K562 (cell line): ENCODE results near the gene NCAM2. TPM values are rescaled to one million over a fixed set of nuclear protein-coding genes. Genes with fewer than 3 reads are reported as not detected.

ENCODE experiments used
- CC2D1A ChIP-seq: fragments of 450-650 bp; IDR thresholded peaks from 2 replicates; pipeline ENCODE4 v1.6.1; 2017; ENCODE audit warnings: mild to moderate bottlenecking
- FOXA1 ChIP-seq: fragments of 450-650 bp; IDR thresholded peaks from 2 replicates; pipeline ENCODE4 v1.6.1; 2016; ENCODE audit warnings: mild to moderate bottlenecking, borderline replicate concordance
- FOXK2 ChIP-seq, 2 experiments: fragments of 450-650 bp; IDR thresholded peaks in 1 of 2; conservative IDR thresholded peaks in 1 of 2; 2 replicates each; pipeline ENCODE4 v1.6.1; 2016; ENCODE audit warnings: low read depth in 2 of 2, mild to moderate bottlenecking in 1 of 2
- MBD2 ChIP-seq: sonication (generic); IDR thresholded peaks from 2 replicates; pipeline ENCODE4 v1.6.1; 2016; ENCODE audit warnings: low read depth, borderline replicate concordance
- NRF1 ChIP-seq, 2 experiments: fragments of 450-650 bp; IDR thresholded peaks in 1 of 2; conservative IDR thresholded peaks in 1 of 2; 2 replicates each; pipeline ENCODE4 v1.6.1; 2014; ENCODE audit warnings: mild to moderate bottlenecking in 2 of 2
- PHF8 ChIP-seq: fragments of 200-600 bp; sonication (generic); IDR thresholded peaks from 2 replicates; pipeline ENCODE4 v1.6.1; 2012; ENCODE audit warnings: mixed run types, mild to moderate bottlenecking, inconsistent platforms, low read length, moderate library complexity, borderline replicate concordance
- PTTG1 ChIP-seq: fragments of 450-650 bp; IDR thresholded peaks from 2 replicates; pipeline ENCODE4 v1.6.1; 2016; ENCODE audit warnings: low read depth, mild to moderate bottlenecking, missing genetic modification characterization, missing compliant biosample characterization
- RBBP5 ChIP-seq: fragments of 200-600 bp; sonication (generic); IDR thresholded peaks from 2 replicates; pipeline ENCODE4 v1.6.1; 2012; ENCODE audit warnings: borderline replicate concordance, mild to moderate bottlenecking, low read length, control low read depth, inconsistent platforms; ENCODE audit not compliant: insufficient read depth, poor library complexity, severe bottlenecking
- SMARCE1 ChIP-seq: fragments of 450-650 bp; IDR thresholded peaks from 2 replicates; pipeline ENCODE4 v1.7.1; 2016; ENCODE audit warnings: mild to moderate bottlenecking
- TBL1XR1 ChIP-seq, 2 experiments: IDR thresholded peaks; 2 replicates each; pipeline ENCODE4 v1.6.1; 2012; ENCODE audit warnings: improper control_type of control experiment in 2 of 2, low read length in 2 of 2, mild to moderate bottlenecking in 1 of 2
- ZC3H11A ChIP-seq: IDR thresholded peaks from 2 replicates; pipeline ENCODE4 v1.6.1; 2012; ENCODE audit warnings: low read depth, low read length, improper control_type of control experiment
- ZNF212 ChIP-seq: fragments of 450-650 bp; formaldehyde crosslinking; IDR thresholded peaks from 2 replicates; pipeline ENCODE4 v1.4.0; 2020; ENCODE audit warnings: mild to moderate bottlenecking
- ZNF3 ChIP-seq: fragments of 250-450 bp; sonication (Bioruptor Pico); IDR thresholded peaks from 2 replicates; pipeline ENCODE4 v1.5.0; 2021; ENCODE audit warnings: mild to moderate bottlenecking, moderate library complexity
- polyA plus RNA-seq, 8 experiments: library from polyadenylated mRNA; depleted of rRNA in 4 of 8; stranded (reverse) in 5 of 8; unstranded in 3 of 8; fragments of >200 nt; fragmentation: Nextera tagmentation in 2 of 8; fragmentation: Illumina TruSeq in 1 of 8; extraction: Ambion mirVana in 2 of 8; extraction: Trizol in 1 of 8; gene quantifications; 2 replicates each; pipeline versions ENCODE4 v1.2.1 to v1.2.3, GENCODE V29; 2011 to 2014; ENCODE audit warnings: inconsistent platforms in 1 of 8, missing spikeins in 1 of 8
- total RNA-seq, 7 experiments: library from RNA; depleted of rRNA in 6 of 7; stranded (reverse); fragments of >200 nt in 6 of 7; fragmentation: Illumina TruSeq in 2 of 7; extraction: Trizol in 2 of 7; gene quantifications; 2 replicates each; pipeline versions ENCODE4 v1.2.1 to v1.2.3, GENCODE V29; 2011 to 2021; ENCODE audit warnings: low replicate concordance in 1 of 7
- TF ChIP-seq, protein P1 (sequence below), 2 experiments: fragments of 150-350 bp in 1 of 2; IDR thresholded peaks; 2 replicates each; pipeline ENCODE4 v1.6.1; 2012 to 2016; ENCODE audit warnings: low read depth in 2 of 2, low read length in 2 of 2, mild to moderate bottlenecking in 1 of 2, moderate library complexity in 1 of 2
- TF ChIP-seq, protein P2 (sequence below): fragments of 200-800 bp; sonication (Bioruptor generic); IDR thresholded peaks from 2 replicates; pipeline ENCODE4 v1.6.1; 2016; ENCODE audit warnings: missing genetic modification characterization, missing compliant biosample characterization
- TF ChIP-seq, protein P3 (sequence below): sonication (generic); formaldehyde crosslinking; IDR thresholded peaks from 2 replicates; pipeline ENCODE4 v1.4.0; 2020; ENCODE audit warnings: mild to moderate bottlenecking, missing genetic modification reagents

The NCAM2 gene
- total and polyA plus RNA-seq, 9 of the 15 experiments (the other 6 are each of a cell fraction or from before 2014, with no cell fraction given), result 14.0 to 58.2 (median 27.8) TPM

DNA sequence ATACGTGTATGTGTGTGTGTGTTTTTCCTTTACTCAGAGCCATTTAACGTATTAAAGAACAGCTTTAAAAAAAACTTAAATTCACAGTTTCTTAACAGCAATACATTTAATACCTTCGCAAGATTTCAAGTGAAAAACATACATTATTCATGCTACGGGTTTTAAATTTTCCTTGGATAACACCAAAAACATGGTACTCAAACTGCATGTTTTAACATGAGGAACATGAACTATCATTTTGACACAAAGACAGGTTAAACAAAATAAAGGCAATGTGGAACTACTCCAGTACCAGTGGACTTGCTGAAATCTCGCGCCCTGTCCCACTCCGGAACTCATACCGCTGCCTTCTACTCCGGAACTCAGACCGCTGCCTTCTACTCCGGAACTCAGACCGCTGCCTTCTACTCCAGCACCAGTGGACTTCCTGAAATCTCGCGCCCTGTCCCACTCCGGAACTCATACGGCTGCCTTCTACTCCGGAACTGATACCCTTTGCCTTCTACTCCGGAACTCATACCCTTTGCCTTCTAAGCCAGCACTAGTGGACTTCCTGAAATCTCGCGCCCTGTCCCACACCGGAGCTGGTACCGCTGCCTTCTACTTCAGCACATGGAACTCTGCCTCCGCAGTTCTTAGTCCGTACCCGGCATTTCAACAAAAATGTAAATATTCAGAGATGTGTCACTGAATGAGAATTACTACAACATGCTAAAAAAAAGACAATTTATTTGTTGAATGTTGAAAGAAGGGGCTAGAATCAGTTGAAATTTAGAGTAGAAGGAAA, 148.6 kb downstream of the NCAM2 start (continued):
- TF ChIP-seq, protein P1, sequence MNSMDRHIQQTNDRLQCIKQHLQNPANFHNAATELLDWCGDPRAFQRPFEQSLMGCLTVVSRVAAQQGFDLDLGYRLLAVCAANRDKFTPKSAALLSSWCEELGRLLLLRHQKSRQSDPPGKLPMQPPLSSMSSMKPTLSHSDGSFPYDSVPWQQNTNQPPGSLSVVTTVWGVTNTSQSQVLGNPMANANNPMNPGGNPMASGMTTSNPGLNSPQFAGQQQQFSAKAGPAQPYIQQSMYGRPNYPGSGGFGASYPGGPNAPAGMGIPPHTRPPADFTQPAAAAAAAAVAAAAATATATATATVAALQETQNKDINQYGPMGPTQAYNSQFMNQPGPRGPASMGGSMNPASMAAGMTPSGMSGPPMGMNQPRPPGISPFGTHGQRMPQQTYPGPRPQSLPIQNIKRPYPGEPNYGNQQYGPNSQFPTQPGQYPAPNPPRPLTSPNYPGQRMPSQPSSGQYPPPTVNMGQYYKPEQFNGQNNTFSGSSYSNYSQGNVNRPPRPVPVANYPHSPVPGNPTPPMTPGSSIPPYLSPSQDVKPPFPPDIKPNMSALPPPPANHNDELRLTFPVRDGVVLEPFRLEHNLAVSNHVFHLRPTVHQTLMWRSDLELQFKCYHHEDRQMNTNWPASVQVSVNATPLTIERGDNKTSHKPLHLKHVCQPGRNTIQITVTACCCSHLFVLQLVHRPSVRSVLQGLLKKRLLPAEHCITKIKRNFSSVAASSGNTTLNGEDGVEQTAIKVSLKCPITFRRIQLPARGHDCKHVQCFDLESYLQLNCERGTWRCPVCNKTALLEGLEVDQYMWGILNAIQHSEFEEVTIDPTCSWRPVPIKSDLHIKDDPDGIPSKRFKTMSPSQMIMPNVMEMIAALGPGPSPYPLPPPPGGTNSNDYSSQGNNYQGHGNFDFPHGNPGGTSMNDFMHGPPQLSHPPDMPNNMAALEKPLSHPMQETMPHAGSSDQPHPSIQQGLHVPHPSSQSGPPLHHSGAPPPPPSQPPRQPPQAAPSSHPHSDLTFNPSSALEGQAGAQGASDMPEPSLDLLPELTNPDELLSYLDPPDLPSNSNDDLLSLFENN (IDR thresholded peaks at IDR 0.05; ENCODE audit: low read depth in 2 of 2, low read length in 2 of 2), result 0 out of 4 replicates have a peak, but pooled peaks of 1 of the 2 experiments have one; percentile 46
- TF ChIP-seq, protein P2, sequence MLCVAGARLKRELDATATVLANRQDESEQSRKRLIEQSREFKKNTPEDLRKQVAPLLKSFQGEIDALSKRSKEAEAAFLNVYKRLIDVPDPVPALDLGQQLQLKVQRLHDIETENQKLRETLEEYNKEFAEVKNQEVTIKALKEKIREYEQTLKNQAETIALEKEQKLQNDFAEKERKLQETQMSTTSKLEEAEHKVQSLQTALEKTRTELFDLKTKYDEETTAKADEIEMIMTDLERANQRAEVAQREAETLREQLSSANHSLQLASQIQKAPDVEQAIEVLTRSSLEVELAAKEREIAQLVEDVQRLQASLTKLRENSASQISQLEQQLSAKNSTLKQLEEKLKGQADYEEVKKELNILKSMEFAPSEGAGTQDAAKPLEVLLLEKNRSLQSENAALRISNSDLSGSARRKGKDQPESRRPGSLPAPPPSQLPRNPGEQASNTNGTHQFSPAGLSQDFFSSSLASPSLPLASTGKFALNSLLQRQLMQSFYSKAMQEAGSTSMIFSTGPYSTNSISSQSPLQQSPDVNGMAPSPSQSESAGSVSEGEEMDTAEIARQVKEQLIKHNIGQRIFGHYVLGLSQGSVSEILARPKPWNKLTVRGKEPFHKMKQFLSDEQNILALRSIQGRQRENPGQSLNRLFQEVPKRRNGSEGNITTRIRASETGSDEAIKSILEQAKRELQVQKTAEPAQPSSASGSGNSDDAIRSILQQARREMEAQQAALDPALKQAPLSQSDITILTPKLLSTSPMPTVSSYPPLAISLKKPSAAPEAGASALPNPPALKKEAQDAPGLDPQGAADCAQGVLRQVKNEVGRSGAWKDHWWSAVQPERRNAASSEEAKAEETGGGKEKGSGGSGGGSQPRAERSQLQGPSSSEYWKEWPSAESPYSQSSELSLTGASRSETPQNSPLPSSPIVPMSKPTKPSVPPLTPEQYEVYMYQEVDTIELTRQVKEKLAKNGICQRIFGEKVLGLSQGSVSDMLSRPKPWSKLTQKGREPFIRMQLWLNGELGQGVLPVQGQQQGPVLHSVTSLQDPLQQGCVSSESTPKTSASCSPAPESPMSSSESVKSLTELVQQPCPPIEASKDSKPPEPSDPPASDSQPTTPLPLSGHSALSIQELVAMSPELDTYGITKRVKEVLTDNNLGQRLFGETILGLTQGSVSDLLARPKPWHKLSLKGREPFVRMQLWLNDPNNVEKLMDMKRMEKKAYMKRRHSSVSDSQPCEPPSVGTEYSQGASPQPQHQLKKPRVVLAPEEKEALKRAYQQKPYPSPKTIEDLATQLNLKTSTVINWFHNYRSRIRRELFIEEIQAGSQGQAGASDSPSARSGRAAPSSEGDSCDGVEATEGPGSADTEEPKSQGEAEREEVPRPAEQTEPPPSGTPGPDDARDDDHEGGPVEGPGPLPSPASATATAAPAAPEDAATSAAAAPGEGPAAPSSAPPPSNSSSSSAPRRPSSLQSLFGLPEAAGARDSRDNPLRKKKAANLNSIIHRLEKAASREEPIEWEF, result peak; percentile 60; the same call in 1 of the 2 replicates
- TF ChIP-seq, protein P3, sequence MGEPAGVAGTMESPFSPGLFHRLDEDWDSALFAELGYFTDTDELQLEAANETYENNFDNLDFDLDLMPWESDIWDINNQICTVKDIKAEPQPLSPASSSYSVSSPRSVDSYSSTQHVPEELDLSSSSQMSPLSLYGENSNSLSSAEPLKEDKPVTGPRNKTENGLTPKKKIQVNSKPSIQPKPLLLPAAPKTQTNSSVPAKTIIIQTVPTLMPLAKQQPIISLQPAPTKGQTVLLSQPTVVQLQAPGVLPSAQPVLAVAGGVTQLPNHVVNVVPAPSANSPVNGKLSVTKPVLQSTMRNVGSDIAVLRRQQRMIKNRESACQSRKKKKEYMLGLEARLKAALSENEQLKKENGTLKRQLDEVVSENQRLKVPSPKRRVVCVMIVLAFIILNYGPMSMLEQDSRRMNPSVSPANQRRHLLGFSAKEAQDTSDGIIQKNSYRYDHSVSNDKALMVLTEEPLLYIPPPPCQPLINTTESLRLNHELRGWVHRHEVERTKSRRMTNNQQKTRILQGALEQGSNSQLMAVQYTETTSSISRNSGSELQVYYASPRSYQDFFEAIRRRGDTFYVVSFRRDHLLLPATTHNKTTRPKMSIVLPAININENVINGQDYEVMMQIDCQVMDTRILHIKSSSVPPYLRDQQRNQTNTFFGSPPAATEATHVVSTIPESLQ (CRISPR knock-in tag), result no peak
- TF ChIP-seq PHF8 (peak; percentile 75; the same call in 1 of the 2 replicates), RBBP5 (peak; percentile 93), FOXA1 (no peak), NRF1 (conservative IDR thresholded peaks at IDR 0.05 in 1 of 2, IDR thresholded peaks at IDR 0.05 in 1 of 2) (peak in 1 of 2 experiments; percentile 16; a peak in 1 of 4 replicates), PTTG1 (tag) (no peak), FOXK2 (conservative IDR thresholded peaks at IDR 0.05 in 1 of 2, IDR thresholded peaks at IDR 0.05 in 1 of 2; ENCODE audit: low read depth in 2 of 2) (peak; percentile 59 to 69), ZNF212 (no peak), MBD2 (peak; percentile 47; the same call in 1 of the 2 replicates), SMARCE1 (peak; percentile 13; the same call in 1 of the 2 replicates), ZNF3 (no peak), ZC3H11A (peak; percentile 80; the same call in 1 of the 2 replicates), TBL1XR1 (IDR thresholded peaks at IDR 0.05; ENCODE audit: low read length in 2 of 2) (peak in 1 of 2 experiments; percentile 61; a peak in 1 of 4 replicates), CC2D1A (peak; percentile 94)
